HG03575 (cell line): ENCODE measurements around the gene UBE4B.
A peak's percentile ranks its signal among the peaks of the same experiment; 100 is the strongest.
"Not testable (repeated sequence)": the region's sequence is repeated elsewhere in the genome, so short reads cannot be mapped to it uniquely, and the experiment has no call there.

ENCODE experiments used
- ATAC-seq: cut with Tn5 transposase; IDR thresholded peaks from one replicate; pipeline ENCODE4 v1.9.1; 2021; ENCODE audit not compliant: unreplicated experiment, insufficient number of reproducible peaks, low FRiP score; ENCODE audit errors: extremely low read depth

UBE4B gene

DNA sequence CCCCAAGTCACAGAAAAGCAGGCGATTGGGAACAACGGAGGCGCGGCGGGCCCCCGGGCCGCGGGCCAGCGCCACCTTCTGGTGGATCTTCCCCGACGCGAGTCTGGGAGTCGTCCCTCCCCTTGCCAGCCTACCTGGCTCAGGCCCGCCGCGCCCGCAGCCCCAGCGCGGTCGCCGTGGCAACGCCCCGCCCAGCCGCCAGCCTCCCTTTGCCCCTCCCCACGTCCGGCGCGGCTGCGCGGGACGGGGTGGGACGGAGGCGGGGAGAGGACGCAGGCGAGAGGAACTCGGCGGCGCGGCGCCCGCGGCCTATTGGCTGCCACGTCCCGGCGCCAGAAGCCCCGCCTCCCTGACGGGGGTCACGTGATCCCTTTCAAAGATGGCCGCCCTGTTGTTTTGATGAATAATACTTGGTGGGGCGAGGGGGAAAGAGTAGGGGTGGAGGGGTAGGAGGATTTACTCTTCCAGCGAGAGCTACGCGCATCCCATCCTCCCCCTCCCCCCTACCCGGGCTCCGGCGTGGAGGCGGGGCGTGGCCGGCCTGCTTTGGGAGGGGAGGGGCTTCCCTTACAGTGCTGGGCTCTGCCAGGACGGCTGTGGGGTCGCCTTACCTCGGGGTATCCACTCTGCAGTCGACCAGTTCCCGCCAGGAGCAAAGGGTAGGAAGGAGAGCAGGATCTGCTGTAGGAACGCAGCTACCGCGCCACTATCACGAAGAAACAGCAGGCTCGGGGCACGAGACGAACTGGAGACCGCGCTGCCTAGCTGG lies at the start of gene UBE4B:
UBE4B (plus strand) TSS at position 369 of the 769 bp plus-strand sequence. CDS start 713 bp downstream, outside the sequence.
- ATAC-seq, result peak; percentile 61

DNA sequence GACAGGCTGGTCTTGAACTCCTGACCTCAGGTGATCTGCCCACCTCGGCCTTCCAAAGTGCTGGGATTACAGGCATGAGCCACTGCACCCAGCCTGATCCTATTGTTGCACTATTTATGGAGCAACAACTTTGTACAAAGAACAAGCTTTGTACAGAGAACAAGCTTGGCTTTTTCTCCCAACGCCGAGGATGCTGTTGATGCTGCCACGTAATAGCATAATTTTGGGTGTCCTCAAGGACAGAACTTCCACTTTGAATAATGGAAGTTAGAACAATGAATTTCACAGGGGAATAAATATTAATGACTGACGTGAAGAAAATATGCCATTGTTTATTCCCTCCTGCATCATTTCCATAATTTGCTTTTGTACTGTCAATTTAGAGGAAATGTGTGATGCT lies 48.5 kb upstream of the UBE4B start:
- no peak for ATAC-seq

DNA sequence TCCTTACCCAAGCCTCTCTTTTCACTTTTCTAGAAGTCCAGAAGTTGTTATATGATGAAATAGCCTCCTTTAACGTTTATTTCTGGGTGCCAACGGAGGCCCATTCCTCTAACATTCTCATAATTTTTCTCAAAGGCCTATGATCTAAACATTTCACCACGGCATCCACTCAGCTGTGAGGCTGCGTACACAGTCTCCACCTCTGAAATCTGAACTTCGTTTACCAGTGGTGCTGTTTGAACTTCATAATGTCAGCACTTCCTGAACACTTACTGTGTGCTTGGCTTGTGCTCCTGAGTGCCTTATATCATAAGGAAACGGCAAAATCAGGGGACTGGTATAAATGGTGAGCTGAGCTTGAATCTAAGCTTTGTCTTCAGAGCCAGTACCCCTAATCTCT lies 47.8 kb upstream of the UBE4B start:
- no peak for ATAC-seq

DNA sequence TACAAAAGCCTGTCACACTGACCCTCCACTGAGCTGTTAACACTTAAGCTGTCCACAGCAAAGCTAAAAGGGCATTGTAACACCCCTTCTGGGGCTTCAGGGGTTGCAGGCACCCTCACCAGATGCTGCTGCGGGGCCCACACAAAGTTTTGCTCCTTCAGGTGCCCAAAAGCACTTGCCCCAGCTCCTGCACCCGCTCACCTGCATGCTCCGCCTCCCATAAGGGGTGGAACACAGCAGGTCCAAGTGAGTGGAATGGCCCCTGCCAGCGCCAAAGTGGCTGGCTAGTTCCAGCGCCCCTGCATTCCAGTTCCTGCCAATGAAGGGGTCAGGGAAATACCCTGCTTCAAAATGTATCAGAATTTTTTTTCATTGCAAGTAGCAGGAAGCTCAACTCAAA lies 43.0 kb upstream of the UBE4B start:
- ATAC-seq, result no peak

DNA sequence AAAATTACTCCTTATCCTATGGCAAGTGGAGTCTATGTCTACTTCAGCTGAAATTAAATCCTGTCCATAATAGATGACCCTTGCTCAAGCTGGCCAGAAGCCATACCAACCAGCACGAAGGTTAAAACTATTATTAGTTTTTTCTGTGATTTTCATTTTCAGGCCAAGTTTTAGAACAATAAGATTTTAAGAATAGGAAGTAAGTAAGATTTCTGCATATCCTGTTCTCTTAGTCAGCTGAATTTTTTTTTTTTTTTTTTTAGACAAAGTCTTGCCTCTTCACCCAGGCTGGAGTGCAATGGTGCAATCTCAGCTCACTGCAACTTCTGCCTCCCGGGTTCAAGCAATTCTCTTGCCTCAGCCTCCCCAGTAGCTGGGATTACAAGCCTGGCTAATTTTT lies 41.8 kb upstream of the UBE4B start:
- ATAC-seq, result no peak

DNA sequence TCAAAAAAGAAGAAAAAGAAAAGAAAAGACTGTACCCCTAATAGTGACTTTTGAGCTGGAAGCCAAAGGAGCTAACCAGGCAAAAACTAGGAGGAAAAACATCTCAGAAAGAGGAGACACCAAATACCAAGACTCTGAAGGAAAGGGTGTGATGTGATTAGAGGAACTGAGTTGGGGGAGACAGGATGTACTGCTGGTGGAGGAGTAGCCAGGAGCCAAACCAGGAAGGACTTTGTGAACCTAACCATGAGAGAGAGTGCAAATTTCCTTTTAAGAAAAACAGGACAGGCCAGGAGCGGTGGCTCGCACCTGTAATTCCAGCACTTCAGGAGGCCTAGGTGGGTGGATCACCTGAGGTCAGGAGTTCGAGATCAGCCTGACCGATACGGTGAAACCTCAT lies 39.8 kb upstream of the UBE4B start:
- no peak for ATAC-seq

DNA sequence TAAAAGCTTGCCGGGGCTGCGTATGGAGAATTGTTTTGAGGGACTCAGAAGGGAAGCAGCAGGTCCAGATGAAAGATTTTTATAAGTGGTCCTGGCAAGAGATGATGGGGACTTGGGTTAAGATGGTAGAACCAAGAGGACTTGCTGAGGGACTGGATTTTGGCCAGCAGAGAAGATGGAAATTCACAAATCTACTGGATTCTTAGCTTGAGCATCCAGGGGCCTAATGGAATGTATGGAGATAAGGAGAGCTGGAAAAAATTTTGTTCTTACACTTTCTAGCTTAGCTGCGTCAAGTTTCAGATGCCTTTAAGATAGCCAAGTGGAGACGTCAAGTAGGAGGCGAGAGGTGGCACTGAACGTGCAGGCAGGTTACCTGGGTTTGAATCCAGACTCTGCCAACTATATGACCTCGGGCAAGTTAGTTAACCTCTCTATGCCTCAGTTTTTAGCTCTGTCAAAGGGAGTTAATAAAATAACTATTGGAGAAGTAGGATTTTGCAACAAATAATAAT lies 39.1 kb upstream of the UBE4B start:
- no peak for ATAC-seq

DNA sequence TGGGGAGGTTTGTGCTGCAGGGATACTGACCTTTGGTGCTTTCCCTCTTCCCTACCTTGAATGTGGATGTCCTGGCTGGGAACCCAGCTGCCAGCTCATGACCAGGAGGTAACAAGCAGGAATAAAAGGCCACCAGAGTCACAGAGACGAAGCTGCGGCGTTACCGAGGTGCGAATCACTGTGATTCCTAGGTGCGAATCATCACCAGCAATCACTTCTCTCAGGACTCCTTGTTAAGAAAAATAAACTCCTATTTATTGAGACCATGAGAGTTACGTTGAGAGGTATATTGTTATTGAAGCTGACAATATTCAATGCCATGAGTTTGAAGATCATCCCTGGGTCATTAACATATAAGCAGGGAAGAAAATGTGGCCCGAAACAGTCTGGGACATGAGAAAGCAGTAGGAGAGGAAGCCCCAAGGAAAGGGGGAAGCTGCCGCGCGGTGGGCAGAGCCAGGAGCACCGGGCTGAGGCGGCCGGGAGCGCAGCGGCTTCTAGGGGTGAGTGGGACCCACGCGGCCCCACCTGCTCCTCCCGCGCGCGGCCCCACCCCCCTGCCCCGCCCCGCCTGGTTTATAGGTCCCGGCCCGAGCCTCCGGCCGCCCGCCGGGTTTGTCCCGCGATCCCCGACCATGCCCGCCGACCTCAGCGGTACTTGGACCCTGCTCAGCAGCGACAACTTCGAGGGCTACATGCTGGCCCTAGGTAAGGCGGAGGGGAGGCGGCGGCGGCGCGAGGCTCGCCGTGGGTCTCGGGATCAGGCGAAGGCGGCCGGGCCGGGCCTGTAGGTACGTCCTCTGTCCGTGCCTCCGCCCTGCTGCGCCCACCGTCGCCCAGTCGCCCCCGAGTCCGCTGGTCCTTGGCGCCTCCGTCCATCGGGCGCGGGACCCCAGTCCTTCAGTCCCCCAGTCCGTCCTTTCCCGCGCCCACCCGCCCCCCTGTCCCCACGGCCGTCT lies 35.9 kb upstream of the UBE4B start, which contains the start of gene RBP7:
RBP7 (plus strand) TSS at position 605 of the 959 bp plus-strand sequence; CDS start at position 636, 31 bp downstream.
- ATAC-seq, result no peak

DNA sequence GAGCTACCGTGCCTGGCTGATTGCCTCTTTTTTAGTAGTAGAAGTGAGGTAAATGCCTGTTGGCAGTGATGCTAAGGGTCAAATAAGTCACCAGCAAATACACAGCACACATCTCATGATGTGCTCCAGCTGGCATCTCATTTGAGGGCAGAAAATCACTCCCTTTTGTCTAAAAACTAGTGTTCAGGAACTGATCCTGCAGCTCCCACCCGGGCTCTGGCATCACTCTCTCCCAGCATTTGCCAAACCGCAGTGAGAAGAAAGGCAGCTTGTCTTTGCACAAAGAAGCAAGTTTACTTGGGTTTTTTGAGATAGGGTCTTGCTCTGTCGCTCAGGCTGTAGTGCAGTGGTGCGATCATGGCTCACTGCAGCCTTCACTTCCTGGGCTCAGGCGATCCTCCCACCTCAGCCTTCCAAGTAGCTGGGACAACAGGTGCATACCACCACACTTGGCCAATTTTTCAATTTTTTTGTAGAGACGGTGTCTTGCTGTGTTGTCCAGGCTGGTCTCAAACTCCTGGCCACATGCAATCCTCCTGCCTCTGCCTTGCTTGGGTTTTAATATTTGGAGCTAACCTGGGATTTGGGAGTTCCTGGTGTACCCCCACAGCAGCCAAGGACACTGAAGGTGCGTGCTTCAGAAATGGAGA lies 31.6 kb upstream of the UBE4B start:
- ATAC-seq, result no peak

DNA sequence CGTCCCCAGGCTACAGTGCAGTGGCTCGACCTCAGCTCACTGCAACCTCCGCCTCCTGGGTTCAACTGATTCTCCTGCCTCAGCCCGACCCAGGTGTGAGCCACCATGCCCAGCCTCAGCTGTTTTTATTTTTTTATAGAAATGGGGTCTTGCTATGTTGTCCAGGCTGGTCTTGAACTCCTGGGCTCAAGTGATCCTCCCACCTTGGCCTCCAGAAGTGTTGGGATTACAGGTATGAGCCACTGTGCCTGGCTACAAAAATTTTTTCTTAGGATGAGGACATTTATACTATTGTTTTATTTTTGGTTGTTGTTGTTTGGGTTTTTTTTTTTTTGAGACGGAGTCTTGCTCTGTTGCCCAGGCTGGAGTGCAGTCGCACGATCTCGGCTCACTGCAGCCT lies 27.5 kb upstream of the UBE4B start:
- not testable (repeated sequence) for ATAC-seq

DNA sequence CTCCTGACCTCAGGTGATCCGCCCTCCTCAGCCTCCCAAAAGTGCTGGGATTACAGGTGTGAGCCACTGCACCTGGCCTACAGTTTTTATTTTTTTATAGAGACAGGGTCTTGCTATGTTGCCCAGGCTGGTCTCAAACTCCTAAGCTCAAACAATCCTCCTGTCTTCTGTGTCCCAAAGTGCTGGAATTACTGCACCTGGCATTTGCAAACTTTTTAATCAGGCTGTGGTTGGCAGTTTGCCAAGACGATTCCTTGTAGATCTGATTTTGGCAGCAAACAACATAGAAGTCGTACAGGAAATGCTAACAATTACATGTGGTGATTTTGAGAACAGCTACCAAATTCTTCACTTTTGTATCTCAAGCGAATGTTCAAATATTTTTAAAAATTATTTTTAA lies 25.6 kb upstream of the UBE4B start:
- no peak for ATAC-seq

DNA sequence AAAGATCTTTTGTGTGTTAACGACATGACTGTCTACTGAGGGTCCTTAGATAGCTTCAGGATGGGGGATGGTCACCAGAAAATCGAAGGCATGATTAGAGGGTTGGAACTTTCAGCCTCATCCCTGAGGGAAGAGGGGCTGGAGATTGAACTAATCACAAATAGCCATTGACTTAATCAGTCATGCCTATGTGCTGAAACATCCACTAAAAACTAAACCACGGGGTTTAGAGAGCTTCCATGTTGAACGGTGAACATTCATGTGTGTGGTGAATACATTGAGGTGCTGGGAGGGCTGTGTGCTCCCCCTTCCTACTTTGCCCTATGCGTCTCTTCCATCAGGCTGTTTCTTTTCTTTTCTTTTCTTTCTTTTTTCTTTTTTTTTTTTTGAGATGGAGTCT lies 18.7 kb upstream of the UBE4B start:
- no peak for ATAC-seq

DNA sequence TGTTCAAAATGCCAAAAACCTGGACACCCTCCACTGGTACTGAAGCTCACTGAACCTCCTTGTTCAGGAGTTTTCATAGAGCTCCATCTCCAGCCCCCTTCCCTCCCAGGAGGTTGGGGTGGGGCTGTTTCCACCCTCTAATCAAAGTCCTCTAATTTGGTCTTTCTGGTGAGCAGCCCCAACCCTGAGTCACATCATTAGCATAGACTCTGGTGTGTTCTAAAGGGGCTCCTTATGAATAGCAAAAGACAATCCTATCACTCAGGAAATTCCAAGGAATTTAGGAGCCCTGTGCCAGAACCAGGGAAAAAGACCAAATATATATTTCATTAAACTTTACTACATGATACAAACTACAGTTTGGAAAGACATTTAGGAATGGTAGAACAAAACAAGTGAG lies 13.2 kb upstream of the UBE4B start:
- no peak for ATAC-seq

DNA sequence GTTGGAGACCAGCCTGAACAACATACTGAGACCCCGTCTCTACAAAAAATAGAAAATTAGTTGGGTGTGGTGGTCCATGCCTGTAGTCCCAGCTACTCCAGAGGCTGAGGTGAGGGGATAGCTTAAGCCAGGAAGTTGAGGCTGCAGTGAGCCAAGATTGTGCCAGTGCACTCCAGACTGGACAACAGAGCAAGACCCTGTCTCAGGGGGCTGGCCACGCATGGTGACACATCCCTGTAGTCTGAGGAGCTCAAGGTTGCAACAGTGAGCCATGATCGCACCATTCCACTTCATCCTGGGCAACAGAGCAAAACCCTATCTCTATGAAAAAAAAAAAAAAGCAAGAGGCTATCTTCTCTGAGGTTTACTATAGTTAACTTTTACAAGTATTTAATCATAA lies 12.7 kb upstream of the UBE4B start:
- ATAC-seq, result no peak

DNA sequence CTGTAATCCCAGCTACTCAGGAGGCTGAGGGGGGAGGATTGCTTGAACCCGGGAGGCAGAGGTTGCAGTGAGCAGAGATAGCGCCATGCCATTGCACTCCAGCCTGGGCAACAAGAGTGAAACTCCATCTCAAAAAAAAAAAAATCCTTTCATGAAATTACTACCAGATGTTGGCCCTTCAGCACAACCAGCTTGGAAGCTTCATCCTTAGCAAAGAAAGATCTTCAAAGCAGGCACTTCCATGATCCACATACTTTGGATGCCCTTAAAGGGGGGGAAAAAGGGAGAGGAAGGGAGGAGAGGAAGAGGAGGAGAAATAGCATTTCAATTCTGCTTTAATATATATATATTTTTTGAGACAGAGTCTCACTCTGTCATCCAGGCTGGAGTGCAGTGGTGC lies 12.1 kb upstream of the UBE4B start:
- not testable (repeated sequence) for ATAC-seq

DNA sequence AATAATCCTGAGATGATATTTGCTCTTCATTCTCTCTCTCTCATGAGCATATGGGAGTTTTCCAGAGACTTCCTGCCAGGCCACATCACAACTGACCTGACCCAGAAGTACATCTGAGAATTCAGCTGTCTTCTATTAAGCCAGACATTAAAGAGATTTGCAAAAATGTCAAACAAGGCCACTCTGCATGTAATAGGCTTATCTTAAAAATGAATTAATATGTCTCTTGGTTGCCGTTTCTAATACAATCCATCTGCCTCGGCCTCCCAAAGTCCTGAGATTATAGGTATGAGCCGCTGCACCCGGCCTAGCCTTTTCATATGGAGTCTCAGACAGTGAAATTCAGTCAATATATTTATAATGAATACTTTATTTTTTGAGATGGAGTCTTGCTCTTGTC lies 10.8 kb upstream of the UBE4B start:
- not testable (repeated sequence) for ATAC-seq

DNA sequence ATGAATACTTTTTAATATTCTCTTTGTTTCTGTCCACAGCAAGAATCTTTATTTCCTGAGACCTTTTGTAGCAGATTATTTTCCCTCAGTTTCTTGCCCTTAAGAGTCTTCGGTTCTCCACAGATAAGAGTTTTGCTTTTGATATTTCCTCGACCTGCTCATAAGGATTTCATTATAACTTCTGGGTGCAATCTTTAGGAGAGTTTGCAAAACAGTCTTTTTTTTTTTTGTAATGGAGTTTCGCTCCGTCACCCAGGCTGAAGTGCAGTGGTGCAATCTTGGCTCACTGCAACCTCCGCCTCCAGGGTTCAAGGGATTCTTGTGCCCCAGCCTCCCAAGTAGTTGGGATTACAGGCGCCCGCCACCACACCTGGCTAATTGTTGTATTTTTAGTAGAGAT lies 10.1 kb upstream of the UBE4B start:
- ATAC-seq, result no peak

DNA sequence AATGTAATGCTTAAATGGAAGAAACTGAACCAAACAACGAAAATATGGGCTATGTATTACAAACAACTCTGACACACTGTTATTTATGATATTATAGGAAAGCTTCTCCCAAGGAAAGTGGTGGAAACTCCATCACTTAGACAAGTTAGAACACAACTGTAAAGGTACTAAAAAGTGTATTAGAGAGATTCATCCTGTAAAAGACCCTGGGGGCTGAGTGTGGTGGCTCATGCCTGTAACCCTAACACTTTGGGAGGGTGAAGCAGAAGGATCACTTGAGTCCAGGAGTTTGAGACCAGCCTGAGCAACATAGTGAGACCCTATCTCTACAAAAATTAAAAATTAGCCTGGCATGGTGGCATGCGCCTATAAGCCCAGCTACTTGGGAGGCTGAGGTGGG lies 7.4 kb upstream of the UBE4B start:
- ATAC-seq, result no peak

DNA sequence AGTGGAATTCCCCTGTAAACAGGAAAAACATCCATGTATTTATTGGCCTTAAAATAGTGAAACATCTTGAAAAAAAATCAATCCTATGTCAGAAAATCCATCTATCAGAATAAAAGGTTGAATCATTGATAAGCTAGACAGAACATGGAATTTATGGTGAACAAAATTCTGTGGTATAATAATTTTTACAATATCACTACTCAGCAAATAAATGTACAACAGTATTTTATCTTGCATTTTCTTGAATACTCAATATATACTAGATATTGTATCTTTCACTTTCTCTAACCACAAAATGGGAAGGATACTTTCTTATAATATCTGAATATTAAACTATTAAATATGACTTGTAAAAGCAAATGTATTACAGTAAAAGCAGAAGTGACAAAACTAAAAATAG lies 5.7 kb upstream of the UBE4B start:
- no peak for ATAC-seq
